Adipocyte (in vitro differentiated cells): Measurements from ENCODE around the gene ARHGAP6.

ENCODE experiments used
- DNase-seq: peaks from one replicate; pipeline ENCODE4 v3.0.0-alpha.2; 2015; ENCODE audit warnings: low read depth
- H3K27me3 ChIP-seq: replicated peaks from 2 replicates; pipeline ENCODE4 v1.7.0; 2013; ENCODE audit warnings: mild to moderate bottlenecking, low read length, moderate library complexity; ENCODE audit not compliant: control insufficient read depth, insufficient read depth
- H3K36me3 ChIP-seq: 2 replicates; pipeline ENCODE4 v1.7.0; 2013; ENCODE audit warnings: low read length, mild to moderate bottlenecking, moderate library complexity; ENCODE audit not compliant: control insufficient read depth, insufficient read depth, severe bottlenecking
- H3K4me1 ChIP-seq: 2 replicates; pipeline ENCODE4 v1.7.0; 2013; ENCODE audit warnings: mild to moderate bottlenecking, low read length, moderate library complexity; ENCODE audit not compliant: control insufficient read depth, insufficient read depth
- H3K4me3 ChIP-seq: 2 replicates; pipeline ENCODE4 v1.7.0; 2013; ENCODE audit warnings: mild to moderate bottlenecking, low read length, moderate library complexity
- H3K9ac ChIP-seq: 2 replicates; pipeline ENCODE4 v1.7.0; 2013; ENCODE audit warnings: mild to moderate bottlenecking, low read length, moderate library complexity
- H3K9me3 ChIP-seq: 2 replicates; pipeline ENCODE4 v1.7.0; 2013; ENCODE audit warnings: mild to moderate bottlenecking, low read length, moderate library complexity; ENCODE audit not compliant: control insufficient read depth

Gene ARHGAP6

DNA sequence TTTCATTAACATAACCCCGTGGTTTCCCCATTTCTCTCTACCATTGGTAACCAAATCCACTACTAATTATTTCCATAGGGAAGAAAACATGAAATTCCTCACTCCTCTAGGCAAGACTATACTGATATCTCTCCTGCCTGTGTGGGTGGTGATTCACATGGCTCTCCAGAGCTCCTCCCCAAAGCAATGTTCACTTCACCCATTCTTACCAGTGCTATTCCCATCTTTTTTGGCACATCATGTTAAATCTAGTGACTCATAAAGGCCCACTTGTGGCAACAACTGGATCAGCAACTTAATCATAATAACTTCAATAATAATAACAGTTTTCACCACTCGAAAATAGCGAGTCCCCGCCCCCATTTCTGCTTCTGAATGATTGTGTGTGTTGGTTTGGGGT is 560.6 kb downstream of the ARHGAP6 start:
- Histone ChIP-seq H3K9ac (no peak overlapping the region), H3K36me3 (no peaks in the 10 kb centered on the region), H3K4me1 (peaks cover 6% of the 10 kb centered on the region), H3K27me3 (no peaks in the 10 kb centered on the region), H3K4me3 (no peak overlapping the region), H3K9me3 (no peaks in the 10 kb centered on the region)
- no peak for DNase-seq

GRCh38 chrX:11103751-11104150 is 562.0 kb downstream of the ARHGAP6 start:
- H3K27me3 ChIP-seq = no peaks in the 10 kb centered on the region
- DNase-seq = no peak
- H3K4me3 ChIP-seq = no peak overlapping the region
- peaks cover 7% of the 10 kb centered on the region for H3K4me1 ChIP-seq
- H3K36me3 ChIP-seq = no peaks in the 10 kb centered on the region
- H3K9me3 ChIP-seq = no peaks in the 10 kb centered on the region
- no peak overlapping the region for H3K9ac ChIP-seq

DNA sequence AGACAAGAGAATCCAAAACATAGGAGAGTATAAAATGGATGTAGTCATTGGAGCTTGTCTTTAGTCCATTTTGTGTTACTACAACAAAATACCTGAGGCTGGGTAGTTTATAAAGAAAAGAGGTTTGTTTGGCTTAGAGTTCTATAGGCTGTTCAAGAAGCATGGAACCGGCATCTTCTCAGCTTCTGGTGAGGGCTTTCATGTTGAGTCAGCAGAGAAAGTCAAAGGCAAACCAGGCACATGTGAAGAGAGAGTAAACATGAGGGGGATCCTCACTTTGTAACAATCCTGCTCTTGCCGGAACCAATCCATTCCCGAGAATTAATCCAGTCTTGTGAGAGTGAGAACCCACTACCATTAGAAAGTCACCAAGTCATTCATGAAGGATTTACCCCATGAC is 562.7 kb downstream of the ARHGAP6 start:
- no peak overlapping the region for H3K9ac ChIP-seq
- no peaks in the 10 kb centered on the region for H3K27me3 ChIP-seq
- H3K9me3 ChIP-seq = no peaks in the 10 kb centered on the region
- H3K36me3 ChIP-seq = no peaks in the 10 kb centered on the region
- DNase-seq = no peak
- H3K4me3 ChIP-seq = no peak overlapping the region
- H3K4me1 ChIP-seq = peaks cover 7% of the 10 kb centered on the region

- Histone ChIP-seq H3K27me3 (no peaks in the 10 kb centered on the region), H3K4me3 (no peak overlapping the region), H3K9ac (peak overlapping the region; percentile 43), H3K4me1 (peaks cover 7% of the 10 kb centered on the region), H3K36me3 (no peaks in the 10 kb centered on the region), H3K9me3 (no peaks in the 10 kb centered on the region)
- peak; percentile 81 for DNase-seq
These were observed 565.3 kb downstream of the ARHGAP6 start for GRCh38 chrX:11100281-11101035.

GRCh38 chrX:11099465-11099864 is 566.3 kb downstream of the ARHGAP6 start:
- Histone ChIP-seq H3K9ac (no peak overlapping the region), H3K4me3 (no peak overlapping the region), H3K4me1 (peaks cover 7% of the 10 kb centered on the region), H3K27me3 (no peaks in the 10 kb centered on the region), H3K9me3 (no peaks in the 10 kb centered on the region), H3K36me3 (no peaks in the 10 kb centered on the region)
- DNase-seq = no peak

DNA sequence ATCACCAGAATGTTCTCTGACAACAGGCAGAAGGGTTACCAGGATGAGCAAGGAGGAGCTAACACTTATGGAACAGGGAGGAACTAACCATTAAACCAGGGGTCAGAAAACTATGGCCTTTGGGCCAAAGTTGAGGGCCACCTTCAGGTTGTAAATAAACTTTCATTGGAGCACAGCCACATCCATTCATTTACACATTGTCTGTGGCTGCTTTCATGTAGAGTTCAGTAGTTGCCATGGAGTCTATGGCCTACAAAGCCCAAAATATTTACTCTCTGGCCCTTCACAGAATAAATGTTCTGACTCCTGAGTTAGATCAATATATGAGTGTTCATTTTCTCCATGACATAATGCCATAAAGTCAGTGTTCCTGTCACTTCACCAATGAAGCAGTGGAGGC is 567.8 kb downstream of the ARHGAP6 start:
- peaks cover 7% of the 10 kb centered on the region for H3K4me1 ChIP-seq
- H3K36me3 ChIP-seq = no peaks in the 10 kb centered on the region
- no peaks in the 10 kb centered on the region for H3K27me3 ChIP-seq
- DNase-seq = no peak
- no peak overlapping the region for H3K9ac ChIP-seq
- no peaks in the 10 kb centered on the region for H3K9me3 ChIP-seq
- no peak overlapping the region for H3K4me3 ChIP-seq

GRCh38 chrX:11089802-11090201 is 575.9 kb downstream of the ARHGAP6 start:
- peak overlapping the region; percentile 23 for H3K4me3 ChIP-seq
- no peak for DNase-seq
- no peak overlapping the region for H3K9ac ChIP-seq
- no peaks in the 10 kb centered on the region for H3K4me1 ChIP-seq
- H3K27me3 ChIP-seq = no peaks in the 10 kb centered on the region
- peaks cover 16% of the 10 kb centered on the region for H3K9me3 ChIP-seq
- H3K36me3 ChIP-seq = no peaks in the 10 kb centered on the region
